Activated gamma-delta T cell treated with Interleukin-2 at 50 U/mL for 16 hours (primary cell): ENCODE measurements around the gene RABGAP1L.

Source experiments
- DNase-seq: peaks from one replicate; pipeline ENCODE4 v3.0.0-alpha.2; 2020

Gene RABGAP1L

DNA sequence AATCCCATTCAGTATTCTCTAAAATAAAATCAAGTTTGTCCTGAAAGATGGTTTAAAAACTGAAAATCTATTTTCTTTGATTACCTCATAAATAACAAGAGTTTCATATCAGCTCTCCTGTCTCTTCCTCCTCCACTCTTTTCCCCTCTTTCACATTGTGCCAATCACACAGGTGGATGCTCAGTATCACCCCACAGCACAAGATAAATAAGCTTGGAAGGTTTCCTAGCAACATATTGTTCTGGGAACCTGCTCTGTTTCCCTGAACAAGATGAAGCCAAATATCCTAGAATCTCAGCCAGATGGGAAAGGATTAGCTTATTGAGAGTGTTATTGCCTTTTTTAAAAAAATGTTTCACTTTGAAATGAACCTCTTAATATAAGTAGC, 794.7 kb downstream of the RABGAP1L start:
- no peak for DNase-seq

DNA sequence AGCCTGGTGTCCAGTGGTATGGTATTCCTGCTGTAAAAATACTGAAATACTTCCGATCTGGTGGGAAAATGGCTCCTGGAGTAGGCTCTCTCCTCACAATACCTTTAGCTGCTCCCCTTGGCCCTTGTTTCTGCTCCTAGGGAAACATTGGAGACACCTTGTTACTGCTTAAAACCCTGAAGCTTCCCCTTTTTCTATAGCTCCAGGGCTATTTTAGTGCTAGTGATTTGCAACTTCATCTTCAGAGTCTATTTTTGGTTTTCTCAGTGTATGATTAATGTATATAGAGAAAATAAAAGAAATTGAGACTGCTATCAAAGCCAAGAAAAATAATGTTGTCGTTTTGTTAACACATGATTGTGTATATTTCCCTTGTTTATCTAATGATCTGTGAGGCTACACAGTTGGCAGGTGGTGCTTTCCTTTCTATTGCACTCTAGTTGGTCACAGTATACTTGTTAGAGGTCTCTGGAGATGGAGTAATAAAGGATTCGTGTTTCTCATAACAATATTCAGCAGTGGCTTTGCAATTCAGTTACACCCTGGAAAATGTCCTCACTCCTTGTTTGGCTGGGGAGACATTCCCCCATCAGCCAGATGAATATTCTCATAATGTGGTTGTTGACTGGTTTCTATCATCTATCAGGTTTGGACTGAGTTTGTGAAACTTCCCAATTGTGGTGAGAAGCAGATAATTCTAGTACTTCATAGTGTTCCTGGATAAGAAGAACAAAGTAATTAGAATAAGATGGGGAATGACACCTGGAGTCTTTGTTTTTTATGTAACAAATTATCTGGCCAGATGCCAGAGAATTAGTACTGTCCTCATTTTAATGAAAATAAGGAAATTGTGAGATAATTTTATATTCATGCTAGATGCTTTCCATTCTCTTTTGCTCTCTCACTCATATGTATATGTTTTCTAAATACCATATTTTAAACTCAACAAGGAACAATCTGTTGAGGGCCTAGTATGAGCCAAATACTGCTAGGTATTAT, 795.6 kb downstream of the RABGAP1L start:
- DNase-seq: no peak

DNA sequence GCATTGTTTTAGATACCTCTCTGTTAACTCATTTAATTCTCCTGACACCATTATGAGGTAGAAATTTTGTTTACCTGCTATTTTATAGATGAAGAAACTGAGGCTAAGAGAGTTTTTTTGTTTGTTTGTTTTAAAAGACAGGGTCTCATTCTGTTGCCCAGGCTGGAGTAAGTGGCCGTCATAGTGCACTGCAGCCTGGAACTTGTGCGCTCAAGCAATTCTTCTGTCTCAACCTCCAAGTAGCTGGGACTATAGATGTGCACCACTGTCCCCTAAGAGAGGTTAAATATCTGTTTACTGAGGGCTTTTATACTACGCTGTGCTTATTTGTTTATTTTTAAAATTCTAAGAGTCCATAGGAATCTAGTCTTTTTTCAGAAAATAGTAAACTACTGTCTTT, 796.8 kb downstream of the RABGAP1L start:
- DNase-seq: no peak

DNA sequence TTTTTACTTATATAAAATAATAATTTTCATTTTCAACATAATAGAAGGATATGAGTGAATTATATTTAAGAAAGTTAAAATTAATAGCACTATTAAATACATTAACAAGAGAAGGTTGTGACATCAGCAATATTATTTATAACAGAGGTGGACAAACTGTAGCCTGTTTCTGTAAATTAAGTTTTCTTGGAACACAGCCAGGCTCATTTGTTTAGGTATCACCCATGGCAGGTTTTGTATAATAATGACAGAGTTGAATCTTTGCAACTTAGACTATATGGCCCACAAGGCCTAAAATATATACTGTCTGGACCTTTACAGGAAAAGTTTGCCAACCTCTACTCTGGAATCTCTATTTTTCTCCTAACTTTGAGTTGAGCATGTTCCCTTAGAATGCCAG, 797.7 kb downstream of the RABGAP1L start:
- no peak for DNase-seq

DNA sequence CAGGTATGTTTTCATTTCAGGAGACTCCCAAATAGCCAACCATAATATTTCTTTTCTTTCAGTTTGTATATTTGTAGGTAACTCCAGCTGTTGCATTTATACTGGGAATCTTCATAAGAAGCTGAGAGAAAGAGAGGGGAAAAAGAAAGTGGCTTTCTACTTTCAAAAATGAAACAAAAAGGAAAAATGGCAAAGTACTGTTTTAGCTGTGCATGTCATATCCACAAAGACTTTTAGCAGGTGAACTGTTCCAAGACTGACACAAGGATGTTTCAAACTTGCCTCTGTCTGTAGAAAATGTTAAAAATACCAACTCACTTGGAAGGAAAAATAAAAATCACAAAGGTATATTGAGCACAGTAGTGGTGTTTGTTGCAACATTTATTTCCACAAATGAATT, 798.5 kb downstream of the RABGAP1L start:
- no peak for DNase-seq

DNA sequence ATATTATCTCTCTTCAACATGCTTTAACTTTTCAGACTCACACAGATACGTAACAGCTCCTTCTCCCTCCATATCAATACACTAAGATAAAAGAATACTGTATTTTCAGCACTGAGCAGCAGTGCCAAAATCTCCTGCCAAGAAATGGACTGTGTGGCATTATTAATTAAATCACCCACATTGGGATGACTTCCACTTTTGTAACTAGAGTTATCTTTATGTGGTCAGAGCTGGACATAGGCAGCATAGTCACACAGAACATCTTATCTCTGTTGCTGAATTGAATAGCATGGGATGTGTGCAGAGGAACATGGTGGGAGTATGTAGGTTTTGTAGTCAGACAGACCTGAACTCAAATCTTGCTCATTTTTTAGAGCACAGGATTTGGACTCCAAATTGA, 799.1 kb downstream of the RABGAP1L start:
- no peak for DNase-seq

DNA sequence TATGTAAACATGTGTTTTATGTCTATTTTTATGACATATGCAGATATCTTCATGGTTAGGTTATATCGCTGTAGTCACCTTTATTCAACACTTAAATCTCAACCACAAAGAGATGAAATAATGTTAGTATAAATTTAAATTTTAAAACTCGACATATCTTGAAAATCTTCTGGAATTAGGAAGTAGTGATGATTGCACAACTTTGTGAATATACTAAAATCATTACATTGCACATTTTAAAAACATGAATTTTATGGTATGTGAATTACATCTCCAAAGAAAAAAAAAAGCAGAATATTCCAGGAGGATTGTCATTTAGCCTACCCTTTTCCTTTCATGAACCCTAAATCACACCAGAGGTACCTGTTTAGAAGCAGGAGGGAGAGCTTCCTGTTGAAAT, 801.0 kb downstream of the RABGAP1L start:
- DNase-seq: no peak

DNA sequence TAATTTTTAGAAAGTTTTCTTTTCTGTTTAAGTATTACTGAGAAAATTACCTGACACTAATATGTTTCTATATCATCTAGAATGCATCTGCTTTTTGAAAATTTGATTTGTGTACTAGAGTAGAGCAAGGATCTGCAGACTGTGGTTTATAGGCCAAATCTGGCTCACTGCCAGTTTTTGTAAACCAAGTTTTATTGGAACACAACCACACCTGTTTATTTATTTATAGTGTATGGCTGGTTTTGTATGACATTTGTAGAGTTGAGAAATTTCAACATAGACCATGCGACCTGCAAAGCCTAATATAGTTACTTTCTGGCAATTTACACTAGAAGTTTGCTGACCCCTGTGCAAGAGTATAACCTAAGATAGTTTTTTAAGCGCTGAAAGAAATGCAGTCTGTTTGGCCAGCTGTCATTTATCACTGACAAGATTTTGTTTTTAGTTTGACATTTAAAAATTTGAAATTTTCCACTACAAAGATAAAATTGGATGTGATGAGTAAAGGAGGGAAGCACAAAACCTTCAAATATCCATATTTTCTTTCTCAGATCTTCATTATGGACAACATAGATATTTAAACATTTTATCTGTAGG, 804.3 kb downstream of the RABGAP1L start:
- DNase-seq: no peak

DNA sequence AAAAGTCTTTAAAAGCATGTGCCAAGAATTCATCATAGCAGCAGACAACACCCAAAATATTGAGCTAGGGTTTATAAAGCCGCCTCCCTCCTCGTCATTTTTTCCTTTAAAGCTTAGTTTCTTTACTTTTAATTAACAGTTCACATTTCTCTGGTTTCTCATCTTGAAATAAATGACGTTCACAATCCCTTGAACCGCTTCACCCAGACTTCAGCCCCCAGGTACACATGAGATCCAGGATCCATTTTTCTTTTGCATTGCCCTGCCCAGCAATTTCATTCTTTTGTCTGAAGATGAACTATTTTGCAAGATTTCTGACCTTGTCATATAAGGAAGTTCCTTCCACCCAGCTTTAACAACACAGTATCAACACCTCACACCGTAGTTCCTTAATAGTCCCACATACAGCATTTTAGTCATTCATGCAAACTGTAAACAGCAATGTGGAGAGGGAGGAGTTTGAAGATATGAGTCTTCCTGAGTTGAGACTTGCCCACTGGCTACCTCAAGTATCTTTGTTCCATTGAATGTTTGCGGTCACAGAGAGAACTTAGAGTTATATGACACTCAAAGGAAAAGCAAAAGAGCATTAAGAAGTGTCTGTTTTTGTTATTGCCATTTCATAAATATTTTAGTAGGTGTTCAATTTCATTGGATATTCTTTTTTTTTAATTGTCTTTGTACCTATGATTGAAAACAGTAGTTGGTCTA, 805.1 kb downstream of the RABGAP1L start:
- no peak for DNase-seq

DNA sequence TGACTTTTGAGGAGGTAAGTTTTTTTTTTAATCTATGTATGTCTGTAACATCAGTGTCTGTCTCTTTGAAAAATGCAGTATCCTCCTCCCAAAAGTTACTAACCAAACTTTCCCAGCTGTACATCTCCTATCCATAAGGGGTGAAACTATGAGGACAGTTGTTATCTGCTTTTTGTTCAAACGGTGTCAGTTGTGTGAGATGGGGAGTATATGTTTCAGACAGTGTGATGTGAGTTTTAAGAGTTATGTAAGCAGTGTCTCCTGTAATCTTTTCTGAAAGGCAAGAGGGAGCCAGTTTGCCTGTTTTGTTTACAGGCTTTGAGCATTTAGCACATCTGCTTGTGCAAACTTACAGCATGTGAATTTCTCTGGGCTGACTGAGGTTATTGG, 805.6 kb downstream of the RABGAP1L start:
- no peak for DNase-seq

DNA sequence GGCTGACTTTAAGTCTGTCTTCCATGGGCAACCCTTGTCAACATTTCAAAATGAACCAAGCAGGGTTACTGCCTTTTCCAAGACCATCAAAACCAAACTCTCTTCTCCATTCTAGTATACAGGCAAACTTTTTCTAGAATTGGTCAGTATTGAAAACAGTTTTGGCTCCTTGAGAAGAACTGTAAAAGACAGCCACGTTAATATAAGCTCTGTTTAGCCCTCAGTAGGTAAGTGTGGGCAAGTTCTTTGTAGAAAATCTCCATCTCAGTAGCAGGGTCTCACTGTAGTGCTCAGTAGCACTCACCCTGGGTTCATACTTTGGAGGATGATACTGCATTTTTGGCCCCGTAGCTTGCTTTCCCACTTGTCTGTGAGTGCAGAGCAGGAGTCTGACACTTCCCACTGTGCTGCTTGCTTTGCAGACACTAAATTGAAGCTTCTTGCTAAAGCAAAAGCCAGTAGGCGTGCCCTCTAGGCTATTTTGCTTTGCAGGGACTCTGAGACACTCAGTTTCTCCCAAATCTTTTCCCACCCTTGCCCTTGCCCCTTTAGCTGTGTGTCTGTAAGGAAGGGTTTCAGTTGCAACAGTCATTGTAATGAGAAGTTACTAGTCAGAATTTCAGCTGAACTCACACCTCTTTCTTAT, 806.2 kb downstream of the RABGAP1L start:
- peak; percentile 20 for DNase-seq

DNA sequence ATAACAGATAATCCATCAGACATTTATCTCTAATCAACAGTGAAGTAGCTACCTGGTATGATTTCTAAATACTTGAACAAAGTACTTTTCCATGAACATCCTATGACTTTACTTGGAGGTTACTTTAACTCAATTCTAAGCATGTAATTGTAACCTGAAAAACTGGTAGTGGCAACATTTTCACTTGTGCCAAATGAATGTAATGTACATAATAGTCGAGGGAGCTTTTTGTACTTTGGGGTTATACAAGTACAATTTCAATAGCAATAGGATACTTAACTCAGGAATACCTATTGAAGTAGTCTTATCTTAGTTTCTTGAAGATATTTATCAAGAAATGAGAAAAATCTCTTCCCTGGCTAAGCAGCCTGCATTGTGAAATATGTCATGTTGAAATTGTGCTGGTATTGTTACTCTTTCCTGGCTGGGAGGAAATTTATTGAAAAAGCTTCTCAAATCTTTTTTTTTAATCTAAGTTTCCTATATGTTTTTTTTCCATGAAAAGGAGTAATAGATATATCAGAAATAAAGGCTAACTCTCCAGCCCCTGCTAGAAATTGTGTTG, 806.8 kb downstream of the RABGAP1L start:
- no peak for DNase-seq

DNA sequence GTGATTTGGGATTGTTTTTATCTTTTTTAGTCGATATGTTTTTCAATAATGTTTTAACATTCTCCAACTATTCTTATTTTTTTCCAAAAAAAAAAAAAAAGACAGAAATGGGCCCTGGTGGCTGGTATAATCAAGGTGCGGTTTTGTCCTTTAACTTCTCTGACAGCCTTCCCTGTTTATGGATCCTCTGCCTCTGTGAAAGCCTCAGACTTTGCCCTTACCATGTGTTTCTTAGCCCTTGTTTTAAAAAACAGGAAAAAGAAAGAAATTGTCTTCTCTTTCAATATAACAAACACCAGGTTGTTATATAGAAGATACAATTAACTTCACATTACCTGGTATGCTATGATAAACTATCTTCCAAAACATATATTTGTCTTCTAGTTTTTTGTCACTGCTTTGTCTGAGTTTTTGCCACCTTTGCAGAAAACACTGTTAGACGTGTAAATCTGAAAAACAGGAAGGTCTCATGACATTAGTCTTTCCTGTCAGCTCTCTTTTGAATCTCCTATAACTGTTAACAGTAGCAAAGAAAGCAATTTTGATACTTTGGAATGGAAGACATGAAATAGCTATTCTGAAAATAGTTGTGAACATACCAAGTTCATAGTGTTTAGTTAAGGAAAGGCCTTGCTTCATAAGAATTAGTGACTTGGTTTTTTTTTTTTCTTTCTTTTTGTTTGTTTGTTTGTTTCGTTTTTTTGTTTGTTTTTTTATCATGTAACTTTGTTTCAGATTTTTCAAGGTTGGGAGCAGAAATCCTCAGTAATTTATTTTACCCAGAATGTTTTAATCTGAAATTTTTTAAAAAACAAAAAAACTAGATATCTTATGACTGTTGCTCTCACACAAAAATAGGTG, 808.8 kb downstream of the RABGAP1L start:
- no peak for DNase-seq

DNA sequence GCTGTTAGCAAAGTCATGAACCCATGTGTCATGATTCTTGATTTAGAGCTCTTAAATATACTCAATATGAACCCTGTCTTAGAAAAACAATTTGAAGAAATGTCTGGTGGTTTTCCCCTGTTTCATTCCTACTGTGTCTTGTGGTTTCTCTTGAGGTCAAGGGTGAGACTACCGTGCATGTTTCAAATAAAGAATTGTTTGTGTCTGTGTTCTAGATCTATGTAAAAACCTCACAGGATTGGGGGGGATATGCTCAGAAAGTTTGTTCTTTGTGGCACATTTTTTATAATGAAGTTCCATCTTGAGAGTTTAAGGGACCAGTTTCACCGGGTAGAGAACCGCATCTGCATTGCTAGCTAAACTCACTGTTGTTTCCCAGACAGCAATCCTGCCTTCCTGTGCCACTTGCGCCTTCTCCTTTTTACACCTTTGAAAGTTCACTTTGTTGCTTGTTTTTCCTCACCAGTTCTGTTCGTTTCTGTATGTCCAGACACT, 809.5 kb downstream of the RABGAP1L start:
- peak; percentile 24 for DNase-seq

DNA sequence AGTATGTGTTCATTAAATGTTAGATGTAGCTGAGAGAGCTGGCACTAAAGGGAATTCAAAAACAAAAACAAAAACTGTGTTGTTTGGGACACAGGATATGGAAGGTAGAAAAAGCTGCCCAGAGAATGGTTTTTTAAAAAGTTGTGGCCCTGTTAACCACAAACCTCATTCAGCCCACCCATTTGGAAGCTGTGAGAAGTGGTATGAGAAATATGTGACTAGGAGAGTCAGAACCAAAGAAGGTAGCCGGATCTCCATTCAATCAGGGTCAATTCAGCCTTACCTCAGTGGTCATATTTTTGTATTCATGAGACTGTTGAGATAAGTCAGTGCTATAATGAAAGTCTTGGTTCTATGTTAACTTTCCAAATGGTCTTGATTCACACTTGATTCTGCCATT, 810.7 kb downstream of the RABGAP1L start:
- no peak for DNase-seq

DNA sequence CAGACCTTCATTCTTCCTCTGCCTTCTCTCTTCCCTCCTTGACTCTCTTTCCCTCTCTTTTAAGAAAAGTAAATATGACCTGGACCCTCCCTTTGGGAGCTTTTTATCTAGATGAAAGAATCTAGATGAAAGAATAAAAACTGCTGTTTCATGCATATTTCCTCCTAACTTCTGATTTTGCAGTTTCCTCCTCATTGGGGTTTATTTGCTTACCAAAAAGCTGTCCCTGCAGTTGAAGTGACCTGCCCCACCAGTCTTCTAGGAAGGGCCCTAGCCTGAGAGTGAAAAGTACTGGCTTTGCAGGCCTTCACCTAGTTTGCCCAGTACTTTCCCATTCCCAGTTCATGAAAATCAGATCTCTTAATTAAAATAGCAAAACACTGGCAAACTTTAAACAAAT, 812.1 kb downstream of the RABGAP1L start:
- DNase-seq: no peak

DNA sequence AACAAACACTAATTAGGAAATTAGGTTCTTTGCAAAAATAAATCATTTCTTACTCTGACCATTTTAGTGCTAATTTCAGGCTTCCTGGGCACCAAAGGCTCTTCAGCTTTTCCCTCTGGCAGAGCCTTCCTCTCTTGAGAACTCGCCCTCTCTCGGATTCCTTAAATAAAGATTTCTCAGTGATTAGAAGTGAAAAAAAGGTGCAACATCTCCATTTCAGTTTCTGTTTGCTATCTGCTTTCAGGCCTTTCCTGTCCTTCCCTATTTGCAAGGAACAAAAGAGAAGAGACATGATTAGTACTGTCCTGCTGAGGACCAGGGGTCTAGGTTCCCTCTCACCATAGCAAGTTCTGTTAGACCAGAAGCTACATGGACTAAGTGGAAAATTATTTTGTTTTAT, 812.6 kb downstream of the RABGAP1L start:
- no peak for DNase-seq

DNA sequence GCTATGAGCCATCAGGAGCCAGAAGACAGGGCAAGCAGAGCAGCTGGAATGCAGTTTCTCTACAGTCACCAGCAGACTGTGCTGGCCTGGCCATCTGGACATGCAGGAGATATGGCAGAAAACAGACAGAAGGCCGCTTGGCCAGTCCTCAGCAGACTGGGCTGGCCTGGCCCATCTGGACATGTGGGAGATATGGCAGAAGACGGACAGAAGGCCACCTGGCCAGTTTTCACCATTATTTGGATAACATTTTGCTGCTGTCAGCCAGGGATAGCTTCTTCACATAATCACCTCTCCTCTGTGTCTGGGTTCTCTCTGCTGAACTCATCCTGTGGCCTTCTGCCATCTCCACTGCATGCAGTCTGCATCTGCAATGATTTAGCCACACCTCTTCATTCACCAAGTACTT, 815.4 kb downstream of the RABGAP1L start:
- DNase-seq: no peak

DNA sequence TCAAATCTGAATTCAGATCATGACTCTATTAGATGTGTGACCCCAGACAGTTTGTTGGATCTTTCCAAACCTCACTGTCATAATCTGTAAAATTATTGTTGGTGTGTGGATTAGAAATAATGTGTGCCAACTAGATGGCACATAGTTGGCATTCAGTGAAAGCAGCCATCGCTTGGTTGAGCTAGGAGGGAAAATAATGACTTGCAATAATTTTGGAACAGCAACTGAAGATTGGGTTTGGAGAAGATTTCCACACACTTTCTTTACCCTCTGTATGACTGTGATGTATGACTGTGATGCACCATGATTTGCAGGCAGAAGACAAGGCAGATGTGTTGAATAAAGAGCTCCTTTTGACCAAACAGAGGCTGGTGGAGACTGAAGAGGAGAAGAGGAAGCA, 816.4 kb downstream of the RABGAP1L start:
- no peak for DNase-seq

DNA sequence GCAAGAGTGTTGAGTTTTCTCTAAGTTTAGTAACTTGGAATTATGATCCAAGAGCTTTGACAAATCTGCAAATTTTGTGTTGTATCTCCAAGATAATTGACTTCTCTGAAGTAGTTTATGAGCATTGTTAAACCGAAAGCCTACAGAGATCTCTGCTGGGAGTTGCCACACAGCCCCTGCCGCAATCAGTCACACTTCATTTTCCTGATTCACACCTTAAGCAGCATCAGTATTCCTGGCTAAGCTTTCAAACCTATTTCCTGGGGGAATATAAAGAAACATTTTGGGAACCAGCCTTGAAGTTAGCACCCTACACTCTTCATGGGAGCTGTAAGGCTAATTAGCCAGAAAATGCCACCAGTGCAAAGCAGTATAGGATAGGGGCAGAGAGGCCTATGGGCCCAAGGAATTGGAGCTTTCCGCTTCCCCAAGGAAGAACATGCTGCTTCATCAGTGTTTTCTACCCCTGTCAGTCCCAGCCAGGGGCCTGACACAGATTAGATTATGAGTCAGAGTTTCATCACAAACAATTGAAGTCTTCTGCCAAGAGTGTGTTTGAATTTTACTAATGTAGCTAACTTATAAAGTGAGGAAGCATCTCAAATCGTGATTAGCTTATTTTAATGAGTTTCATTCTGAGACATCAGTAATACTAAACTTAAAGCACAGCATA, 817.3 kb downstream of the RABGAP1L start:
- no peak for DNase-seq
